Calu3 (cell line): ENCODE measurements around the gene METTL9. TPM values are rescaled to one million over a fixed set of nuclear protein-coding genes. Genes with fewer than 3 reads are reported as not detected.

Source experiments
- BruUV-seq: library from RNA; stranded (reverse); fragments of 400-500 nt; replicated peaks from 2 replicates; lab custom pipeline; 2021; lab: Mats Ljungman, UMichigan
- CTCF ChIA-PET: fragments of 300-600 bp; sonication (Branson Sonifier 250); formaldehyde crosslinking; loops from one replicate; lab custom pipeline; 2022; ENCODE audit warnings: antibody characterized with exemption; lab: Charles Lee
- DNase-seq: peaks from one replicate; pipeline ENCODE4 v3.0.0; 2022
- H3K27ac Mint-ChIP-seq: one replicate; pipeline ENCODE4 v1.8.0; 2022; ENCODE audit warnings: mixed read lengths; ENCODE audit not compliant: unreplicated experiment
- H3K27me3 Mint-ChIP-seq: one replicate; pipeline ENCODE4 v1.8.0; 2022; ENCODE audit warnings: mixed read lengths; ENCODE audit not compliant: unreplicated experiment
- H3K36me3 Mint-ChIP-seq: one replicate; pipeline ENCODE4 v1.8.0; 2022; ENCODE audit warnings: mild to moderate bottlenecking, moderate library complexity, mixed read lengths; ENCODE audit not compliant: insufficient read depth, unreplicated experiment
- H3K4me1 Mint-ChIP-seq: one replicate; pipeline ENCODE4 v1.8.0; 2022; ENCODE audit warnings: mild to moderate bottlenecking, low read depth, mixed read lengths; ENCODE audit not compliant: unreplicated experiment
- H3K4me3 Mint-ChIP-seq: one replicate; pipeline ENCODE4 v1.8.0; 2022; ENCODE audit warnings: mild to moderate bottlenecking, low read depth, moderate library complexity, mixed read lengths; ENCODE audit not compliant: unreplicated experiment
- H3K9me3 Mint-ChIP-seq: one replicate; pipeline ENCODE4 v1.8.0; 2022; ENCODE audit warnings: low read depth, mixed read lengths; ENCODE audit not compliant: unreplicated experiment
- CTCF ChIP-seq: fragments of 200-600 bp; IDR thresholded peaks from one replicate; pipeline ENCODE4 v1.8.0; 2022; ENCODE audit warnings: antibody characterized with exemption; ENCODE audit not compliant: unreplicated experiment
- intact Hi-C: fragments of 100-400 bp; cut with micrococcal nuclease; formaldehyde crosslinking; loops from one replicate; pipeline ENCODE4 v1.10.0; 2022; ENCODE audit not compliant: unreplicated experiment
- total RNA-seq: library from RNA; stranded (reverse); gene quantifications from 2 replicates; pipeline ENCODE4 v1.2.3, GENCODE V29; 2022

Gene METTL9
- total RNA-seq, 1 experiment from 2014 or later = 109 TPM

- CTCF ChIA-PET = interaction anchor here (0.7 kb wide), 1 partner anchor 49 kb away, joined by 4 read pairs; no protein-coding TSS in a partner anchor
- DNase-seq = no peak
- intact Hi-C loops = no loop called here
- TF ChIP-seq CTCF = no peak
- Mint-ChIP-seq H3K9me3 (no peaks in the 10 kb centered on the region), H3K4me3 (no peak overlapping the region), H3K4me1 (peaks cover 9% of the 10 kb centered on the region), H3K36me3 (peaks cover 16% of the 10 kb centered on the region), H3K27me3 (no peaks in the 10 kb centered on the region), H3K27ac (no peak overlapping the region)
- no TSS peak for BruUV-seq
Observed at GRCh38 chr16:21653571-21653970, 54.2 kb downstream of the METTL9 start.

GRCh38 chr16:21654466-21654865, 55.1 kb downstream of the METTL9 start:
- CTCF ChIA-PET = interaction anchor here (0.7 kb wide), 1 partner anchor 50 kb away, joined by 4 read pairs; no protein-coding TSS in a partner anchor
- TF ChIP-seq CTCF = no peak

GRCh38 chr16:21654881-21655280, 55.5 kb downstream of the METTL9 start:
- intact Hi-C loops = loop anchor here (5.0 kb wide), 2 partner anchors 147 to 297 kb away; partner anchors contain the start of gene UQCRC2
- no peak for DNase-seq
- Mint-ChIP-seq H3K36me3 (peaks cover 16% of the 10 kb centered on the region), H3K4me1 (peaks cover 9% of the 10 kb centered on the region), H3K27ac (no peak overlapping the region), H3K27me3 (no peaks in the 10 kb centered on the region), H3K9me3 (no peaks in the 10 kb centered on the region), H3K4me3 (no peak overlapping the region)
- BruUV-seq = no TSS peak
- TF ChIP-seq CTCF = no peak
- CTCF ChIA-PET = no interaction called here

More at GRCh38 chr16:21654466-21654865, 55.1 kb downstream of the METTL9 start:
- Mint-ChIP-seq H3K4me3 (no peak overlapping the region), H3K27me3 (no peaks in the 10 kb centered on the region), H3K9me3 (no peaks in the 10 kb centered on the region), H3K4me1 (peaks cover 9% of the 10 kb centered on the region), H3K27ac (no peak overlapping the region), H3K36me3 (peaks cover 16% of the 10 kb centered on the region)
- intact Hi-C loops = no loop called here
- DNase-seq = no peak
- BruUV-seq = no TSS peak

- no TSS peak for BruUV-seq
- H3K36me3 Mint-ChIP-seq = peaks cover 16% of the 10 kb centered on the region
- peak; percentile 62 for DNase-seq
- intact Hi-C loops = loop anchor here (1.0 to 5.0 kb wide), 3 partner anchors 51 to 295 kb away; partner anchors contain the start of gene UQCRC2
- peak; percentile 88 for TF ChIP-seq CTCF
- no peaks in the 10 kb centered on the region for H3K27me3 Mint-ChIP-seq
- CTCF ChIA-PET = interaction anchor here (0.5 to 1.4 kb wide), 11 partner anchors 9 to 531 kb away, joined by 3 to 8 read pairs (median 3); no protein-coding TSS in a partner anchor
- no peak overlapping the region for H3K4me3 Mint-ChIP-seq
- H3K4me1 Mint-ChIP-seq = peaks cover 9% of the 10 kb centered on the region
- no peak overlapping the region for H3K27ac Mint-ChIP-seq
- no peaks in the 10 kb centered on the region for H3K9me3 Mint-ChIP-seq
Observed at GRCh38 chr16:21656795-21657768, 57.7 kb downstream of the METTL9 start.
